Measurements from ENCODE around the gene HTR4. TPM values are rescaled to one million over a fixed set of nuclear protein-coding genes. Genes with fewer than 3 reads are reported as not detected.

Gene HTR4
- total RNA-seq, 6 experiments from 2014 or later = not detected

DNA sequence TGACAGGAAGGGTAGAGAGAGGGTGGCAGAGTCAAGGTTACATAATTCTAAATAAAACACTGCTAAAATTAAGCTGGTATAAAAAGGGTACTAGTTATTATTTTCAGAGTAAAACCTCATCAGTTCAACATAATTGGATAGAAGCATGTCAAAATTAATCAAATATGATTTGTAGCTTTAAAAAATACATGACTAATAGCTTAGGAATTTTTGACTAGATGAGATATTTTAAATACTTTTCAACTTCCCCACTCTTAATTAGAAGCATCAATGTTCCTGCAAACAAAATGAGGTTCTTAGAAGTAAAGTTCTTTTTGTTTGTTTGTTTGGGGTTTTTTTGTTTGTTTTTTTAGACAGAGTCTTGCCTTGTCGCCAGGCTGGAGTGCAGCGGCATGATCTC, 29.1 kb downstream of the HTR4 start:
- Mint-ChIP-seq H3K4me3 (no peak overlapping the region), H3K36me3 (ENCODE audit: low read depth) (no peaks in the 10 kb centered on the region), H3K27me3 (ENCODE audit: insufficient read depth) (peaks cover 8% of the 10 kb centered on the region), H3K4me1 (ENCODE audit: low read depth) (no peaks in the 10 kb centered on the region), H3K9me3 (no peaks in the 10 kb centered on the region), H3K27ac (no peak overlapping the region)
- DNase-seq = no peak
- TF ChIP-seq, protein P1, sequence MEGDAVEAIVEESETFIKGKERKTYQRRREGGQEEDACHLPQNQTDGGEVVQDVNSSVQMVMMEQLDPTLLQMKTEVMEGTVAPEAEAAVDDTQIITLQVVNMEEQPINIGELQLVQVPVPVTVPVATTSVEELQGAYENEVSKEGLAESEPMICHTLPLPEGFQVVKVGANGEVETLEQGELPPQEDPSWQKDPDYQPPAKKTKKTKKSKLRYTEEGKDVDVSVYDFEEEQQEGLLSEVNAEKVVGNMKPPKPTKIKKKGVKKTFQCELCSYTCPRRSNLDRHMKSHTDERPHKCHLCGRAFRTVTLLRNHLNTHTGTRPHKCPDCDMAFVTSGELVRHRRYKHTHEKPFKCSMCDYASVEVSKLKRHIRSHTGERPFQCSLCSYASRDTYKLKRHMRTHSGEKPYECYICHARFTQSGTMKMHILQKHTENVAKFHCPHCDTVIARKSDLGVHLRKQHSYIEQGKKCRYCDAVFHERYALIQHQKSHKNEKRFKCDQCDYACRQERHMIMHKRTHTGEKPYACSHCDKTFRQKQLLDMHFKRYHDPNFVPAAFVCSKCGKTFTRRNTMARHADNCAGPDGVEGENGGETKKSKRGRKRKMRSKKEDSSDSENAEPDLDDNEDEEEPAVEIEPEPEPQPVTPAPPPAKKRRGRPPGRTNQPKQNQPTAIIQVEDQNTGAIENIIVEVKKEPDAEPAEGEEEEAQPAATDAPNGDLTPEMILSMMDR (IDR thresholded peaks at IDR 0.05) = no peak

DNA sequence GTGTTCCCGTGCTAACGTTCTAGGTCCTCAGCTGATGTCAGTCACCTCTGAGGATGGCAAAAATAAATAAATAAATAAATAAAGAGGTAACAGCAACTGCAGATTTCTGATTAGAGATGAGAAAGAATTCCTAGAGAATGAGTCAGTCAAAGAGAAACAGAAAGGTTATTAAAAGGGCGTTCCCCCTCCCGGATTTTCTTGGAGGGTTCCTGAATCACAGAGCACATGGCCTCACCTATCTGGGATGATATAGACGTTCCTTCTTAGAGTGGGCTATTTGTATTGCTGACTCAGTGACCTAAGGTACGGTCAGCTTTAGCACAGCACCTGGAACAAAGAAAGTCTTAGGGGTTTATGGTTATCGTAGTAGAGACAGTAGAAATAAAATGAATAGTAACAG, 30.6 kb downstream of the HTR4 start:
- H3K36me3 Mint-ChIP-seq (ENCODE audit: low read depth) = no peaks in the 10 kb centered on the region
- H3K27ac Mint-ChIP-seq = no peak overlapping the region
- H3K4me1 Mint-ChIP-seq (ENCODE audit: low read depth) = no peaks in the 10 kb centered on the region
- no peak for DNase-seq
- peaks cover 2% of the 10 kb centered on the region for H3K27me3 Mint-ChIP-seq (ENCODE audit: insufficient read depth)
- no peaks in the 10 kb centered on the region for H3K9me3 Mint-ChIP-seq
- no peak overlapping the region for H3K4me3 Mint-ChIP-seq
- TF ChIP-seq, protein P1 (IDR thresholded peaks at IDR 0.05) = no peak

DNA sequence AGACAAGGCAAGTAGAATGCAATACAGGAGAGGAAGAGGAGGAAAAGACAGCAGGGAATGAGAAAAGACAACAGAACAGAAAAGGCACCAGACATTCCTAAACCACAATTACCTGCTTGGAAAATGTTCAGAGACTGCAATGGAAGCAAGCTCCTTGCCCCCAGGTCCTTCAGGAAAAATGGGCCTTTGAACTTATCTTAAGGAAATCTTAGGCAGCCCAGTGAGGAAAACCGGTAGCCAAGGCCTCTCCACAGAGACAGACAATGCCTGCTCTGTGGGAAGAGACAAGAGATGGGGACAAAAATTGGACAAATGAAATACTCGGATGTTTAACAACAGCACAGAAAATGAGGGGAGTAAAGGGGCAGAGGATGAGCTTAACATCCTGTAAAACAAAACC, 31.2 kb downstream of the HTR4 start:
- peaks cover 2% of the 10 kb centered on the region for H3K27me3 Mint-ChIP-seq (ENCODE audit: insufficient read depth)
- no peak for DNase-seq

DNA sequence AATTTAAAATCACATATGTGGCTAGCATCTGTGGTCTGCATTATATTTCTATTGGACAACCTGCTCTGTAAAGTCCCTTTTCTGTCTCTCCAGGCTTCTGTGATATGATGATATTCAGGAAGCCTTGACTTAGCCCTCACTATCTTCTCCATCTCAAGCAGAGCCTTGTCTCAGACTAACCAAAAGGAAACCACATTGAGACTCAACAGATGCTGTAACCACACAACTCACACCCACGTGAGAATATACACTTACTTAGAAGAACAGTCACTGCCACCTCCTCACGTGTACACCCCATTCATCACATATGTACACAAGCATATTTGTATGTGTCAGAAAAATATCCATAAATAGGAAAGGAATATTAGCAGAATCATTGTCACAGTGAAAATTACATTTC, 33.6 kb downstream of the HTR4 start:
- TF ChIP-seq, protein P1 (IDR thresholded peaks at IDR 0.05) = no peak
- DNase-seq = no peak
- Mint-ChIP-seq H3K36me3 (ENCODE audit: low read depth) (no peaks in the 10 kb centered on the region), H3K9me3 (no peaks in the 10 kb centered on the region), H3K4me3 (no peak overlapping the region), H3K27me3 (ENCODE audit: insufficient read depth) (peaks cover 2% of the 10 kb centered on the region), H3K4me1 (ENCODE audit: low read depth) (no peaks in the 10 kb centered on the region), H3K27ac (no peak overlapping the region)

More for the DNA sequence above, 31.2 kb downstream of the HTR4 start:
- no peaks in the 10 kb centered on the region for H3K36me3 Mint-ChIP-seq (ENCODE audit: low read depth)
- H3K4me1 Mint-ChIP-seq (ENCODE audit: low read depth) = no peaks in the 10 kb centered on the region
- no peak overlapping the region for H3K27ac Mint-ChIP-seq
- H3K4me3 Mint-ChIP-seq = no peak overlapping the region
- H3K9me3 Mint-ChIP-seq = no peaks in the 10 kb centered on the region
- TF ChIP-seq, protein P1 (IDR thresholded peaks at IDR 0.05) = no peak

DNA sequence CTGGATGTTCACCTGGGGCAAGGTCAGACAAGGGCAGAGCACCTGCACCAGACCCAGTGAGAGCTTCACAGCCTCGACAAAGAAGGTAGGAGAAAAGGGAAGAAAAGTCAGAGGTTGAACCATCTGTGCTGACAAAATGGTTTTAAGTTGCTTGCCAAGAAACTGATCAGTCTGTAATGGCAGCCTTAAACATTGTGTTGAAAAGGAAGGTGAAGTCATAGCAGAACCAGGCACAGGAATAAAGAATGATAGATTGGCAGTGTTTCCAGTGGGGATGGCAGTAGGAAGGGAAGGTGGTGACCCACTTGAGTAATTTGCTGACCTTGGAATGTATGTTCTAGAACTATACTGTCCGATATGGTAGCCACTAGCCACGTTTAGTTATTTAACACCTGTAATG, 34.2 kb downstream of the HTR4 start:
- Mint-ChIP-seq H3K4me3 (no peak overlapping the region), H3K27me3 (ENCODE audit: insufficient read depth) (peaks cover 2% of the 10 kb centered on the region), H3K4me1 (ENCODE audit: low read depth) (no peaks in the 10 kb centered on the region), H3K9me3 (no peaks in the 10 kb centered on the region), H3K27ac (no peak overlapping the region), H3K36me3 (ENCODE audit: low read depth) (no peaks in the 10 kb centered on the region)
- TF ChIP-seq, protein P1 (IDR thresholded peaks at IDR 0.05) = no peak
- DNase-seq = no peak

DNA sequence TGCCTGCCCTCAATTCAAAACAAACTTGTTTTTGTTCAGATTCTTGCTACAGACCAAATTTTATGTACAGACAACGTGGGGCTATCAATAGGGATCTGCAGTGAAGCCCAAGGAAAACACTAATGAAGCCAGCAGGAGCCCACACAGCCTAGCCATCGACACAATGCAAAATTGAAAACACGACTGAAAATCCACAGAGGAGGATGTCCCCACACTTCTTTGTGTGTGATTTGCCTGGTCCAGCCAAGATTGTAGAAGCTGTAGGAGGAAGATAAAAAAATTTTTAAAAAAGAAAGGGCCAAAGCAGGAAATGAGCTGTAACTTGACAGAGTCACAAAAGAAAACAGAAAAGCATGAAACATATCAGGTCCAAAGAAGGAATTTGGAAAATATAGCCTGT, 34.8 kb downstream of the HTR4 start:
- Mint-ChIP-seq H3K4me3 (no peak overlapping the region), H3K27ac (no peak overlapping the region), H3K4me1 (ENCODE audit: low read depth) (no peaks in the 10 kb centered on the region), H3K9me3 (no peaks in the 10 kb centered on the region), H3K27me3 (ENCODE audit: insufficient read depth) (peaks cover 2% of the 10 kb centered on the region), H3K36me3 (ENCODE audit: low read depth) (no peaks in the 10 kb centered on the region)
- DNase-seq = no peak
- TF ChIP-seq, protein P1 (IDR thresholded peaks at IDR 0.05) = no peak
